Muscle of leg (tissue), 11 donors: ENCODE results near the gene TRANK1. TPM values are rescaled to one million over a fixed set of nuclear protein-coding genes. Genes with fewer than 3 reads are reported as not detected.
A peak's percentile ranks its signal among the peaks of the same experiment; 100 is the strongest.

Experiments used
- DNase-seq: peaks from one replicate; pipeline ENCODE4 v3.0.0; 2013
- H3K27ac ChIP-seq: one replicate; pipeline ENCODE4 v1.5.1; 2013; ENCODE audit warnings: mild to moderate bottlenecking, low read length, control low read depth
- H3K27me3 ChIP-seq: one replicate; pipeline ENCODE4 v1.6.1; 2013; ENCODE audit warnings: low read length; ENCODE audit not compliant: control insufficient read depth, insufficient read depth
- H3K36me3 ChIP-seq: one replicate; pipeline ENCODE4 v1.6.1; 2013; ENCODE audit warnings: low read length; ENCODE audit not compliant: control insufficient read depth, insufficient read depth
- H3K4me1 ChIP-seq: one replicate; pipeline ENCODE4 v1.6.1; 2013; ENCODE audit warnings: low read length; ENCODE audit not compliant: control insufficient read depth, insufficient read depth
- H3K4me3 ChIP-seq: one replicate; pipeline ENCODE4 v1.5.1; 2013; ENCODE audit warnings: low read length, control low read depth
- H3K9me3 ChIP-seq: replicated peaks from 2 replicates; pipeline ENCODE4 v1.6.1; 2013; ENCODE audit warnings: low read depth, low read length; ENCODE audit not compliant: control insufficient read depth
- WGBS: methylation state at CpG from one replicate; pipeline ENCODE4 v1.1.5; 2013; ENCODE audit warnings: missing lambda C conversion rate; ENCODE audit not compliant: insufficient coverage; 5-methylcytosine and 5-hydroxymethylcytosine counted together
- polyA plus RNA-seq, 8 donors: library from polyadenylated mRNA; unstranded; fragments of 120-200 nt; gene quantifications; one replicate each; pipeline versions ENCODE4 v1.2.1 to v1.2.3, GENCODE V29; 2013; ENCODE audit warnings: inconsistent platforms in 1 of 8, low replicate concordance in 1 of 8; ENCODE audit not compliant: insufficient read length in 8 of 8, insufficient read depth in 1 of 8
- total RNA-seq: library from RNA; stranded (reverse); fragments of 120-200 nt; gene quantifications from one replicate; pipeline ENCODE4 v1.2.4, GENCODE V29; 2013

TRANK1 gene
- total and polyA plus RNA-seq, 9 donors: 3.7 to 6.2 (median 4.5) TPM

- no peak overlapping the region for H3K27ac ChIP-seq
- no peaks in the 10 kb centered on the region for H3K4me1 ChIP-seq
- DNase-seq: no peak
- no peak overlapping the region for H3K4me3 ChIP-seq
- no peaks in the 10 kb centered on the region for H3K36me3 ChIP-seq
- H3K27me3 ChIP-seq: no peaks in the 10 kb centered on the region
- 58% methylated on average over 3 of the region's 7 CpGs for WGBS
- peaks cover 4% of the 10 kb centered on the region for H3K9me3 ChIP-seq
Measured at GRCh38 chr3:36920884-36921567, 23.8 kb downstream of the TRANK1 start.

- WGBS: no CpG with 5 or more reads among the region's 4 CpGs
- Histone ChIP-seq H3K27ac (no peak overlapping the region), H3K36me3 (no peaks in the 10 kb centered on the region), H3K27me3 (no peaks in the 10 kb centered on the region), H3K9me3 (peaks cover 4% of the 10 kb centered on the region), H3K4me1 (no peaks in the 10 kb centered on the region), H3K4me3 (no peak overlapping the region)
- no peak for DNase-seq
Measured at GRCh38 chr3:36919439-36920160, 25.3 kb downstream of the TRANK1 start.

GRCh38 chr3:36918050-36918449, 26.8 kb downstream of the TRANK1 start:
- no CpG with 5 or more reads among the region's 2 CpGs for WGBS
- H3K9me3 ChIP-seq: peaks cover 4% of the 10 kb centered on the region
- H3K27ac ChIP-seq: no peak overlapping the region

GRCh38 chr3:36911990-36912804, 32.7 kb downstream of the TRANK1 start:
- 80% methylated on average over 1 of the region's 4 CpGs for WGBS
- no peaks in the 10 kb centered on the region for H3K27me3 ChIP-seq
- no peak overlapping the region for H3K4me3 ChIP-seq
- no peaks in the 10 kb centered on the region for H3K9me3 ChIP-seq
- peak; percentile 92 for DNase-seq
- H3K27ac ChIP-seq: peak overlapping the region; percentile 84
- no peaks in the 10 kb centered on the region for H3K36me3 ChIP-seq
- H3K4me1 ChIP-seq: peaks cover 15% of the 10 kb centered on the region

More at GRCh38 chr3:36918050-36918449, 26.8 kb downstream of the TRANK1 start:
- Histone ChIP-seq H3K36me3 (no peaks in the 10 kb centered on the region), H3K4me3 (no peak overlapping the region), H3K4me1 (peaks cover 2% of the 10 kb centered on the region), H3K27me3 (no peaks in the 10 kb centered on the region)
- DNase-seq: no peak

- Histone ChIP-seq H3K27ac (no peak overlapping the region), H3K36me3 (no peaks in the 10 kb centered on the region), H3K27me3 (no peaks in the 10 kb centered on the region), H3K4me1 (peaks cover 15% of the 10 kb centered on the region), H3K9me3 (no peaks in the 10 kb centered on the region), H3K4me3 (no peak overlapping the region)
- no peak for DNase-seq
- no CpG with 5 or more reads among the region's 1 CpG for WGBS
Measured at GRCh38 chr3:36909666-36910065, 35.2 kb downstream of the TRANK1 start.

- 90% methylated on average over 2 of the region's 2 CpGs for WGBS
- H3K27ac ChIP-seq: no peak overlapping the region
- H3K4me1 ChIP-seq: peaks cover 15% of the 10 kb centered on the region
Measured at GRCh38 chr3:36909181-36909580, 35.7 kb downstream of the TRANK1 start.

GRCh38 chr3:36908647-36909180, 36.1 kb downstream of the TRANK1 start:
- no CpG with 5 or more reads among the region's 1 CpG for WGBS

More at GRCh38 chr3:36909181-36909580, 35.7 kb downstream of the TRANK1 start:
- H3K27me3 ChIP-seq: no peaks in the 10 kb centered on the region
- H3K36me3 ChIP-seq: no peaks in the 10 kb centered on the region
- no peaks in the 10 kb centered on the region for H3K9me3 ChIP-seq
- no peak for DNase-seq
- no peak overlapping the region for H3K4me3 ChIP-seq

DNA sequence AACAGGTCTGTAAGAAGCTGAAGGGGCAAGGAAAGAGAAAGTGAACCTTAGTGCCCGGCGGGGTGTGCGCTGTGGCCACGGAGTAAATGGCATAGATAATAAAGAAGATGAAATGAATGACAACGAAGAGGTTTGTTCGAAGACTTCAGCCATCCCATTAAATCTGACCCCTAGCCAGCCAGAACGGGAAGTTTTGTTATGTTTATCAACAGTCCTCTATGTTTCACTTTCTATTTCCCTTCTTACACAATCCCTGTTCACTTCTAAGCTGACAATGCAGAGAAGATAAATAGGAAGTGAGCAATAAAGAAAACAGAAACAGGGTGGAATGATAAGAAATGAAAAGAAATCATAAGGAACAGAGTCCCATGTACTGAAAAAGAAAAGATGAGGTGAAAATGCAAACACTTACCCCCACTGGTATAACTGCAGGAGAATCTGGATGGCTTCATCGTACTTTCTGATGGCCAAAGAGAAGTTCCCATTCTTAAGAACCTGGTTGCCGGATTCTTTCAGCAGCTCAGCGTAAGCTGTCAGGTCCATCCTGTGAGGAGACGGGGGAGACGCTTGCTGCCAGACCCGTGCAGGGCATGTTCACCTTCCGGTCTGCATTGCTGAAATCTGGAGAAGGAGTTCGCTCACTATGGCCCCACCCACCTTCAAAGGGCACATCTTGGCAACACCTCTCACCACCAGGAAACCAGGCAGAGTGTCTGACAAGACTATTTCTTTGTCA, 36.8 kb downstream of the TRANK1 start:
- WGBS: 60% methylated on average over 8 of the region's 15 CpGs
- peak; percentile 81 for DNase-seq
- Histone ChIP-seq H3K36me3 (no peaks in the 10 kb centered on the region), H3K4me3 (peak overlapping the region; percentile 26), H3K9me3 (no peaks in the 10 kb centered on the region), H3K27ac (peak overlapping the region; percentile 78), H3K27me3 (no peaks in the 10 kb centered on the region), H3K4me1 (peaks cover 14% of the 10 kb centered on the region)

More at GRCh38 chr3:36908647-36909180, 36.1 kb downstream of the TRANK1 start:
- peak overlapping the region; percentile 26 for H3K4me3 ChIP-seq
- no peaks in the 10 kb centered on the region for H3K9me3 ChIP-seq
- H3K4me1 ChIP-seq: peaks cover 15% of the 10 kb centered on the region
- H3K36me3 ChIP-seq: no peaks in the 10 kb centered on the region
- no peaks in the 10 kb centered on the region for H3K27me3 ChIP-seq
- H3K27ac ChIP-seq: peak overlapping the region; percentile 78
- DNase-seq: no peak

GRCh38 chr3:36906504-36907149, 38.2 kb downstream of the TRANK1 start:
- Histone ChIP-seq H3K27ac (no peak overlapping the region), H3K27me3 (no peaks in the 10 kb centered on the region), H3K36me3 (peaks cover 2% of the 10 kb centered on the region), H3K9me3 (no peaks in the 10 kb centered on the region), H3K4me3 (no peak overlapping the region), H3K4me1 (peaks cover 4% of the 10 kb centered on the region)
- DNase-seq: peak; percentile 61
- WGBS: 33% methylated on average over 1 of the region's 2 CpGs
